ENCODE data around the gene C19orf67. TPM values are rescaled to one million over a fixed set of nuclear protein-coding genes. Genes with fewer than 3 reads are reported as not detected.

Gene C19orf67
- polyA plus RNA-seq, 3 donors: 0.10 TPM; not detected in 2

DNA sequence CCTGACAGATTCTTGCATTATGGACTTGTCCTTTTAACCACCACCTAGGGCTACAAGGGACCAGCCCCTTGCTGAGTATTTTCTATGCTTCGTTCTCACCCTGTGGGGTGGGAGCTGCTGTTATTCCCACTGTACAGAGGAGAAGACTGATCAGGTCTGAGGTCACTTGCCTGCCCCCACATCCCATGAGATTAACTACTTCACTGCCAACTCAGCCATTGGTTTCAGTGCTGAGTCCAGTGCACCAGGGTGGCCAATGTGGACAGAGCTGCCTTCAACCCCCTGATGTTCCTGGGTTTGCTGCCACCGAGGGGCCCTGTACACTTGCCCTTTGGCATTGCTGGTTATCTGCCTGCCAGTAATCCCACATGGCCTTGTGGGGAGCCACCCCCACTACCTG, 25.1 kb upstream of the C19orf67 start:
- DNase-seq: no peak

DNA sequence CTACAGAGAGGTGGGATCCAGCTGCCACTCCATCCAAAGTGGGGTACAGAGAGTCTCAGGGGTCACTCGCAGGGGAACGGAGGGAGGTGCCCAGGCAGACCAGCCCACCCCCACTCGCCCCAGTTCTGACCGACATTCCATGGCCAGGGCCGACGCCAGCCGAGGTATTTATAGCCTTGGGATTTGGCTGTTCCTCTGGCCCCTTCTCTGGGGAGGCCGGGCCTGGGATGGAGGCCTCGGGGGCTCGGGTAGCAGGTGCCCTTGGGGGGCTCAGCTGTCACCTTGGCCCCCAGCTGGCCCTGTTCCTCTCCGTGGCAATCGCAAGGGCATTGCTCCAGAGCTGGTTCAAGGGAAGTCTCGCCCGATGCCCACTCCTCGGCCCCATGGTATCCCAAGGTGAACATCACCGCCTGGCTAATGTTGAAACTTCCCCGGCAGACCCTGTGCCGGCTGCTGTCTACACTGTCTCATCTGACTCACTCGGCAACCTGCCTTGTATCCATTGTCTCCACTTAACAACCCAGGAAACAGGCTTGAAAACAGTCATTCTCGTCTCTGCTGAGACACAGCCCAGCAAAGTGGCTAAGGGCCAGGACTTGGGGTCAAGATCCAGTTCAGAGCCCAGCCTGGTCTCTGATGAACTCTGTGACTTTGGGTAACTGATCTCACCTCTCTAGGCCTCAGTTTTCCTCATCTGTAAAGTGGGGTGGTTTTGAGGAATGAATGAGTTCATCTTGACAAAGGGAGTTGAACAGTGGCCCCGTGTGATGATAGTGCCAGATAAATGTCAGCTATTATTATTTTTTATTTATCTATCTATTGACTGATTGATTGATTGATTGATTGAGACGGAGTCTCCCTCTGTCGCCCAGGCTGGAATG, 22.2 kb upstream of the C19orf67 start:
- DNase-seq: no peak

DNA sequence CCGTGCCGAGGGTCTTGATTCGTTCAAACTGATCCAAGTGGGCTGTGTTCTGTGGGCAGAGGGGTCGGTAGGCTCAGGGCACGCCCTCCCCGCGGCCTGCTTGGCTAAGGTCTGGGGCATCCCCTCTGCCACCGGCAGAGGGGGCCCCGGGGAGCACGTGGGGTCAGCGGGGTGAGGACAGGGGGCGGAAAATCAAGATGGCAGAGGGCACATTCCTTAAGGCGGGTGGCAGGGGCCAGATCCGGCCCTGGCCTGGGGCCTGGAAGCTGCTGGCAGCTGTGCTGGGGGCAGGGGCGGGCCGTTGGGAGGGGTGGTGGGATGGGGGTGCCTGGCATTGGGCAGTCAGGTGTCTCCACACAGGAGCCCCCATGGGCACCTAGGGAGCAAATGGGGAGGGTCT, 21.3 kb upstream of the C19orf67 start:
- no peak for DNase-seq

DNA sequence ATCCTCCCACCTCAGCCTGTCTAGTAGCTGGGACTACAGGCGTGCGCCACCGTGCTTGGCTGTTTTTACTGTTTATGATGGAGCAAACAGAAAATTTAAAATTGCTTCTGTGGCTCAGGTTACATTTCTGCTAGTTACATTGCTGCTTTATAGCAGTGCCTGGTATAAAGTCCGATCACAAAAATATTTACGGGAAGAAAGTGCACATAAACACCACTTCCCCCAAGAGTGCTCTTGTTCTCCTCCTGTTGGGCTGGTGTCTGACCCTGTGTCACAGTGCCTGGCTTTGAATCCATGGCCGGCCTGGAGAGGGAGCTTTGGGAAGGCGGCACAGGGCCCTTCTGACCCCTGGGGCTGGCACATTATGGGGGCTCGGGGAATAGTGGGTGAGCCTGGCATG, 20.1 kb upstream of the C19orf67 start:
- no peak for DNase-seq

DNA sequence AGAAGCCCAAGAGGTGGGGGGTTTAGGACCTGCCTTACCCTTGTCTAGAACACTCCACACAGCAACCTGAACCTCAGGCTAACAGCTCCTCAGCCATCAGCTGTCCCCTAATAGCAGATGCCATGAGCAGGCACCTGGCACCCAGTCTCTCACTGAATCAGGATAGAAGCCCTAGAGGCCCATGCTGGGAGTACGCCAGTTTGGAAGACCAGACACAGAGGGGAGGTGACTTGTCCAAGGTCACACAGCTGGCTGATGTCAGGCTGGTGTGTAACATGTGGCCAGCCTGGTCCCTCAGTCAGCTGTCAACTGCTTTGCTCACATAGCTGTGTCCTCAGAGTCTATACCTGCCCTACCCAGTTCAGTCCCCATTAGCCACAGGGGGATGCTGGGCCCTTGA, 17.7 kb upstream of the C19orf67 start:
- no peak for DNase-seq

DNA sequence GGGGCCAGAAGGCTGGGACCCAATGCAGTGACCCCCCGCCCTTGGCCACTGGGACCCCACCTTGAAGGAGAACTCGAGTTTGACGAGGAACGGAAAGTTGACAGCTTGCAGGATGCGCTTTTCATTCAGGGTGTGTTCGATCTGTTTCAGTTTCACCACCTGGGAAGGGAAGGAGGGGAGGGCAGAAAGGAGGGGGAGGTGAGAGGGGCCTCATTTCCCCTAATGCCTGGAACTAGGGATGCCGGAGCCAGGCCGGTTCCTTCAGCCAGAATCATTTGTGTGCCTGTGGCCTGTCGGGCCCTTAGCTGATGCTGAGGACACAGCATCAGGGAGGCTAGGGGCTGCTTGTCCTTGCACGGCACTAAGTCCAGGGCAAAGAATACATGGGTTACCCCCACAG, 17.2 kb upstream of the C19orf67 start:
- no peak for DNase-seq

DNA sequence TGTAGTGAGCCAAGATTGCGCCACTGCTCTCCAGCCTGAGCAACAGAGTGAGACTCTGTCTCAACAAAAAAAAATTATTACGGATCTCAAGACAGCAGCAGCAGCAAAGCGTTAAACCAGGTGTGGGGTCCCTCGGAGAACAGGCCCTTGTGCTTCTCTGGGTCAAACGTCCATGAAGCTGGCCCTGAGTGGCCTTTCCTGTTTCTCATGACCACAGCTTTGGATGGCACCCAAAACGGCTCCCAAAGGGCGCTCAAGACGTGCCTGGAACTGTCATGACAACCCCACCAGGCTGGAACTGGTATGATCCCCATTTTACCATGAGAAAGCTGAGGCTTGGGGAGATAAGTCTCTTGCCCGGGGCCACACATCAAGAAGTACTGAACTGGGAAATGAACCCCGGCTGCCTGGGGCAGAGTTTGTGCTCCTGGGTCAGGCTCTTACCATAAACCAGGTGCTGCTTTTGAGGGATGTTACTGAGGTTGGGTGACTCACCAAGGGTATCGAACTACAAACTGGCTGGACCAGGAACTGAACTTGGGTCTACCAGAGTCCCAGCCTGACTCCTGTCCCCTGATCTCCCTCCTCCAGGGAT, 16.6 kb upstream of the C19orf67 start:
- DNase-seq: no peak

DNA sequence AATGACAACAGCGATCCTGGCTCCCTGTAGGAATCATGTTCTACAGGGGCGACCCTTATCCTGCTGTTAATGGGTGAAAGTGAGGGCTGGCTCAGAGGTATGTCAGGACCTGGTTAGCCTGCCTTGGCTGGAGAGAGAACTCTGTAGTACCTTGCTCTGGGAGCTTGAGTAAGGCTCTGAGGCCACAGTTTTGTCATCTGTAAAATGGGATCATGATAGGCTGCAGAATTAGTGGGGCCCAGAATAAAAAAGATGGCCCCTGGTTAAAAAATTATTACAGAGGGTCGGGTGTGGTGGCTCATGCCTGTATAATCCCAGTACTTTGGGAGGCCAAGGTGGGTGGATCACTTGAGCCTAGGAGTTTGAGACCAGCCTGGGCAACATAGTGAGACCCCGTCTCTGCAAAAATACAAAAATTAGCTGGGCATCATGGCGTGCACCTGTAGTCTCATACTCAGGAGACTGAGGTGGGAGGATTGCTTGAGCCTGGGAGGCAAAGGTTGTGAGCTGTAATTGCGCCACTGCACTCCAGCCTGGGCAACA, 15.5 kb upstream of the C19orf67 start:
- DNase-seq: no peak

DNA sequence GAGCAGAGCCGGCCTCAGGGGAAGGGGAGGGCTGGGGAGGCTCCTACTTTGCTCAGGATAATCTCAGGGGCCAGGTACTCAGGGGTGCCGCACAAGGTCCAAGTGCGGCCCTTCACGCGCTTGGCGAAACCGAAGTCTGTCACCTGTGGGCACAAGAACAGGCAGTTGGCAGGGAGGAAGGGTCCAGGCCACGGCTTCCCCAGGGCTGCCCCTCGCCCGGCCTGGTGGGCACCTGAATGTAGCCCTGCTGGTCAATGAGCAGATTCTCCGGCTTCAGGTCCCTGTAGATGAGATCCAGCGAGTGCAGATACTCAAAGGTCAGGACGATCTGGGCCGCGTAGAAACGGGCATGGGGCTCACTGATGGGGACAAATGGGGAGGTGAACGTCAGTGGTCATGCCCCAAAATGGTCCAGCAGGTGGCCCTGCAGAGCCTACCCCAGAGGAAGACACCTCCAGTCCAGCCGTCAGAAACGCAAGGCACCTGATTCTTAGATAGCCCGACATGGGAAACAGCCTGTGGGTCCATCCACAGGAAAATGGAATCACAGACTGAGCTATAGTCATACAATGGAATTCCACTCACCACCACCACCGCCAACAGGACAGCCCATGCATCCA, 12.1 kb upstream of the C19orf67 start:
- DNase-seq: no peak

DNA sequence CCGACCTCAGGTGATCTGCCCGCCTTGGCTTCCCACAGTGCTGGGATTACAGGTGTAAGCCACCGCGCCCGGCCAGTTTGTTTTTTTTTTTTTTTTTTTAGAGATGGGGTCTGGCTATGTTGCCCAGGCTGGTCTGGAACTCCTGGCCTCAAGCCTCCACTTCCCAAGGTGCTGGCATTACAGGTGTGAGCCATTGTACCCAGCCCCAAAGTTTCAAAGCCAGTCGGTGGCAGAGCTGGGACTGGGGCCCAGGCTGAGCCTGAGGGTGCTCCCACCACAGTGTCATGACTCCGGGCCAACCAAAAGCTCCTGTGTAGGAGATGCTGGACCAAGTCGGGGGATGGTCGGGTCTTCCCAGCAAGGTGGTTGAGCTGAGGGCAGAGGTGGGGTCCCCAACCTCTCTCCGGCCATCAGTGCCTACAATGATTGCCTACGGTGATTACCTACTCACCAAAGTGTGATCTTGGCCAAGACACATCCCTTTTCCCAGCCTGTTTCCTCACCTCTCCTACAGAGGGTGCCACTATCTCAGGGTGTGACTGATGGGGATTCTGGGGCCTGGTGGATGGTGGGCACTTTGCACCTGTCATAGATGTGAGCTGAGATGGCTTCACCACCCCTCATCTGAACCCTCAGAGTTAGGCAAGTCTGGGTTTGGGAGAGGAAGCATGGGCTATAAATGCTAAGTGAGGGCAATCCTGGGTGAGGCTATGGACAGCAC, 10.8 kb upstream of the C19orf67 start:
- DNase-seq: no peak

DNA sequence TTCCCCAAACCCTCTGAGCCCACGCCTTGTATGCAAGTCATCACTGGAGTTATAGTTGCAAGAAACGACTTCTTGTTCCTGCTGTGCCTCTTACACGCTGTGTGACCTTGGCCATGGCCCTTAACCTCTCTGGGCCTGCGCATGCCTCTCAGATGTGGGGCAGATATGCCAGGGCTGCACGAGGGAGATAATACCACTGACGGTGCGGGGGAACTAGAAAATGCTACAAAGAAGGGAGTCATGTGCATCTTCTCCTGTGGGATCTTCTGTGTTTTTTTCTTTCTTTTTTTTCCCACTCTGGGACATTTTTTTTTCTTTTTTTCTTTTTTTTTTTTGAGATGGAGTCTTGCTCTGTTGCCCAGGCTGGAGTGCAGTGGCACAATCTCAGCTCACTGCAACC, 9.3 kb upstream of the C19orf67 start:
- no peak for DNase-seq

DNA sequence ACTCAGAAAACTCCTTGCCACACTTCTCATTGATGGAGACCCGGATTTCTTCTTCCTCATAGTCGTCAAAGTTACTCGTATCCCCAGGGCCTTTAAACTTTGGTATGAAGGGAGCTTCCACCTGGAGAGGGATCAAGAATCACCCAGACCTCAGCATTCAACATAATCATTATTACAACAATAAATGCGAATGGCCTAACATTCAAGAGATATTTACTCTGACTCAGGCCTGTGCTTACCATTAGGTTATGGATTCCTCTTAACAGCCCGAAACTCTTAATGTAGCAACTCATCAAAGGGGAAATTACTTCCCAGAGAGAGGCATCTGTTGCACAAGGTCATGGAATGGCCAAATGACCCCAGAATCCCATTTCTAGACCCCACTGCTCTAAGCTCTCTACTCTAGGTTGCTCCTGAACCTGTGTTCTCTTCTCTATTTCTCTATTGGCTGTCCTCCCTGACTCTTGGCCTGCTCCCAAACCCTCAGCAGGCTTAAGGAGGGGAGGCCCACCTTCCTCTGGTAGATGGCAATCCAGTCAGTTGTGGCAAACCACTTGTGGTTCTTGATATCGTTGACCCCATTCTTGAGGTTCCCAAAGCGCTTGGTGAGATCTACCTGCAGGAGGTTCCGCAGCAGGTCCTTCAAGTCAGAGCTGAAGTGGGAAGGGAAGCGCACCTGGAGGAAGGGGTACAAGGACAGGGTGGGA, 7.7 kb upstream of the C19orf67 start:
- DNase-seq: no peak

DNA sequence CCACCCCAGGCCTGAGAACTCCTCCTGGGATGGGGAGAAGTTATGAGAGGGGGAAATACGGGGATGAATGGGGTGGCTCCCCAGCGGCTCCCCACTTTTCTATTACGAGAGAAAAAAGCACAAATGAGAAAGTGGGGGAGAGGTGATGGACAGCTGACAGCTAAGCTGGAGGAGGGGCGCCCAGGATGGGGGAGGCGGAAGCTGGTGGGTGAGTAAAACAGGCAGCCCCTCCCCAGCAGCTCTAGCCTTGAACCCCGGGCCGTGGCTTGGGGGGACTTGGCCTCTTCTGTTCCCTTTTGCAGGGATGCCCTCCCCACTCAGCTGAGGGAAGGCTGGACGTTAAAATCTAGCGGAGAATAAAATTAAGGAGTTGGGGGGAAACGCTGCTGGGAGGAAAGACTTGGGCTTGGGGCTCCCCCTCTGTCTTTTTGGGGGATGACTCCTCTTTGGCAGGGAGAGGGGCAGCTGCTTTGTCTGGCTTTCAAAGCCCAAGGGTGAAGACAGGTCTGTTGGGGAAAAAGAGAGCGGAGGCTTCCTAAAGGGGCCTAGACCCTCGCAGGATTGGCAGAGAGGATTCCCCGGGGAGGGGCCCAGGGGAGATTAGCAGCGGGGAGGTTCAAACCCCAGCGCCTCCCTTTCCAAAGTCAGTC, 6.4 kb upstream of the C19orf67 start:
- DNase-seq: no peak

DNA sequence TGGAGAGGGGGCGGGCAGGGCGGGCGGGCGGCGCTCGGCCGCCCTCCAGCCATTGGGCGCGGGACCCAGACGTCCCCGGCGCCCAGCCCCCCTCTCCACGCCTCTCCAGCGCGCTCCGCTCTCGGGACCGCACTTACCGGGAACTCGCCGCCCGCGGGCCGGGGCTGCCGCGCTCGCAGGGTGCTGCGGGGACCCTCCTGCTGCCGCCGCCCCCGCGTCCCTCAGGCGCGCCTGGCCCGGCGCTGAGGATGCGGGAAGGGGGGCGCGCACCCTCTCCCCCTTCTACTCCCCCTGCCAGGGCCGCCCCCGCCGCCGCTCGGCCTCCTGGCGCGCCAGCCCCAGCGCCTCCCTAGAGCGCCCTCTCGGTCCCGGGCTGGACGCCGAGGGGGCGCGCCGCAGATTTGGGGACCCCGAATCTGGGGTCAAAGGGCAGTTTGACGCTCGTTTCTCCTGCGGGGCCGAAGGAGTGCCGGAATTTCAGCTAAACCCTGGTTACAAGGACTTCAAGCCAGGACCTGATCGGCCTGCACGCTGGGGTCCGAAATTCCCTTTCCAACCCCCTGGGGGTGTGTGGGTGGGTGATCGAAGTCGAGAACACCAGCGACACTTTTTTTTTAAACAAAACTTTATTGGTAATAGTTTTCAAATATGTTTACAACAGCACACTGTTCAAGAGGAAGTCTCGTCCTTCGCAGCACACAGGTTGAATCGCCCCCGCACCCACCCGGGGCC, 5.7 kb upstream of the C19orf67 start:
- DNase-seq: no peak

DNA sequence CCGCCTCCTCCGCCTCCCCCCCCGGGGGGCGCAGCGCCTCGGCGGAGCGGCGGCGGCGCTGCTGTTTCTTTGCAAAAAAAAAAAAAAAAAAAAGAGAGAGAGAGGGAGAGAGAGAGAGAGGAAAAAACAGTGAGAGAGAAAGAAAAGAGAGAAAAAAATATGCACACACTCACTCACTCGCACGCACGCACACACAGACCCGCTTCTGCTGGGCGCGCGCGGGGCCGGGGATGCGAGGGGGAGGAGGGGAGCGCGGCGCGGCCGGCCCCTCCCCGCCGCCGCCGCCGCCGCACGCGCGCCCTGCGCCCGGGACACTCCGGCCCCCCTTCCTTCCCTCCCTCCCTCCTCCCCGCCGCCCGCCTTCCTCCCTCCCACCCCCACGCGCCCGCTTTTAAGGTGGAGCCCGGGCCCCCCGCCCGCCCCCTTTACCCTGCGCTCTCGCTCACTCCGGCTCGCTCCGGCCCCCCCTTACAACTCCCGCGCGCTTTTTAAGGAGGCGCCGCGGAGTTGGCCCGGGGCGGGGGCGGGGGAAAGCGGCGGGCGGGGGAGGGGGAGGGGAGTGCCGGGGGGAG, 5.0 kb upstream of the C19orf67 start, which contains the start of gene SAMD1:
Gene SAMD1 (minus strand): TSS at position 243 of the 572 bp plus-strand sequence.
- DNase-seq: peak; percentile 94

DNA sequence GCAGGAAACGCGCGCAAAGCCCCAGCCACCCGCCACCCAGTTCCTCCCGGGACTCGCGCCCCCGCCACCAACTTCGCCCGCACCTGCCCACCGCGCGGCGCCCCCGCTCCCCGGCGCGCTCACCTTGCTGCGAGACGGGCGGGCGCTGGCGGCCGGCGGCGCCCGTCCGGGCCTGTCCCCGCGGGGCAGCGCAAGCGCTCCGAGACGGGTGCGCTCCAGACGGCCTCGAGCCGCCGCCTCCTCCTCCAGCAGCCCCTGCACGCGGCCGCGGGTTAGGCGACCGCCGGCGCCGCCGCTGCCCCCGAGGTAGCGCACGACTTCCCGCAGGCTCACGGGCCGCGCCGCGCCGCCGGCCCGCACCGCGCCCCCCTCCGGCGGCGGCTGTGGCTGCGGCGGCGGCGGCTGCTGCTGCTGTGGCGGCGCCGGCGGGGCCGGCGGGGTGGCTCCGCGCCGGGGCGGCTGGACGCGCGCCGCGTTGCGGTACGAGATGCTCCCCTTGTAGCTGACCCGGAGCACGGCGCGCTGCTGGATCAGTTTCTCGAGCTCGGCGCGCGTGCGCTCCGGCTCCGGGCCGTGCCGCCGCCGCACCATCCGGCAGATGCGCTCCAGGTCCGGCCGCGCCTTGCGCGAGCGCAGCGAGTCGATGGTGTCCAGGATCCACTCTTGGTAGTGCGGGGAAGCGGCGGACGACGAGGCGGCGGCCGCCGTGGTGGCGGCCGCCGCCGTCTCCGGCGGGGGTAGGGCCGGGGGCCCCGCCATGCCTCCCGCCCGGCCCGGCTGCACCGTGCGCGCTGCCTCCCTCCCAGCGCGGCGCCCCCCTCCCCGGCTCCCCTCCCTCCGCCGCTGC, 4.3 kb upstream of the C19orf67 start:
- no peak for DNase-seq

DNA sequence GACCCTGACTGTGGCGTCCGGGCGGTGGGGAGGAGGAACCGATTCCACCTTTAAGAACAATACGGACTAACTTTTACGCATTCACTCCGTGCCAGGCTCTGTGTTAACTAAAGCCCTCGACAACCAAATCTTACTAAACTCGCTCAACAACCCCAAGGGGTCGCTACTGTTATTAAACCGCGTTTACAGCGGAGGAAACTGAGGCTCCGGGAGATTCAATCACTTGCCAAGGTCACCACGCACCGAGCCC, 3.8 kb upstream of the C19orf67 start:
- no peak for DNase-seq

DNA sequence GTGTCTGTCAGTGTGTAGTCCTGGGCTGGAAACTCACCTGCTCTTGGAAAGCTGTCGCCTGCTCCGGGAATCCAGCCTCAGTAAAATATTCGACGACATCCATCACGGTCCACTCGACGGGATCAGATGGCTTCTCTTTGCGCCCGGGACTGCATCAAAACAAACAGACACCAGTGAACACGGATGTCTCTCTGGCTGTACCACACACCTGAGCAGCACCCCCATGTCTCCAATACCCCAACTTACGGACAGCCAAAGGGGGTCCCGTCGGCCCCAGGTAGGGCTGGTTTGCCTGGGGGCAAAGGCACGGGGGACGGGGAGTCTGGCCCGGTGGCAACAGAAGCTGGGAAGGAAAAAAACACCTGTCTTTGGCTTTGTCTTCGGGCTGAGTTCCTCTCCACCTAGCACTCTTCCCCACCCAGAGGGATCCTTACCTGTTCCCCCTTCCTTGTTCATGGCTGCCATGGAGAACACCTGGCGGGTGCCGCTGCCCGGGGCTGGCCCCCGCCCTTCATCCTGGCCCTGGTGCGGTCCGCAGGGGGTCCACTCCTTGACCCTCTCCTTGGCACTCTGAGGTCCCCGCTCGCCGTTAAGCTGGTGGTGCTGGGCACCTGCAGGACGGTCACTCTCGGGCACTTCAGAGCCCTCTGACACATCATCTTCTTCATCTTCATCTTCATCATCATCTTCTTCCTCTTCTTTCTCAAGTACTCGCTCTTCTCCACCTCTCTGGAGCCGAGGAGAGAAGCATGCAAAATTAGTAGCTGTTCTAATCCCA, 3.2 kb upstream of the C19orf67 start:
- DNase-seq: no peak

Measured in renal pelvis (tissue), 4 donors.